HG02763 (cell line): ENCODE results near the gene GHR.
A peak's percentile ranks its signal among the peaks of the same experiment; 100 is the strongest.
"Not testable (repeated sequence)": the region's sequence is repeated elsewhere in the genome, so short reads cannot be mapped to it uniquely, and the experiment has no call there.

Experiments
- ATAC-seq: cut with Tn5 transposase; IDR thresholded peaks from one replicate; pipeline ENCODE4 v1.9.1; 2021; ENCODE audit warnings: mild to moderate bottlenecking, moderate library complexity; ENCODE audit not compliant: unreplicated experiment

The GHR gene

DNA sequence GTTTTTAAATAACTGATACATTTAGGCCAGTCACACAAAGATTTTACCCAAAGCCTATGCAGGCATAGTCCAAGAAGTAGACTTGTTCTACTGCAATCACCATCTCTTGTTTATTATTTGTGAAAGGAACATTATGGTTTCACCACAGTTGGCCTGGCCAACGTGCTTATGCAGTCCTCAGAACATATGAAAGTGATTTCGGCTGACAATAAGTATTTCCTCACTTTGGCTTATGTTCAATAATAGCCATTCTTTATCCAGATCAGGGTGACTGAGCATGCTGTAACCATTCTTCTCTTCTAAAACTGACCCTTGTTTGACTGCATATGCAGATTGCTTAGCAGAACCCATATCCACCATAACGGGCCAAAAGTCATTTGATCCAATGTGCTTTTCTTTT is 256.8 kb downstream of the GHR start:
- no peak for ATAC-seq

DNA sequence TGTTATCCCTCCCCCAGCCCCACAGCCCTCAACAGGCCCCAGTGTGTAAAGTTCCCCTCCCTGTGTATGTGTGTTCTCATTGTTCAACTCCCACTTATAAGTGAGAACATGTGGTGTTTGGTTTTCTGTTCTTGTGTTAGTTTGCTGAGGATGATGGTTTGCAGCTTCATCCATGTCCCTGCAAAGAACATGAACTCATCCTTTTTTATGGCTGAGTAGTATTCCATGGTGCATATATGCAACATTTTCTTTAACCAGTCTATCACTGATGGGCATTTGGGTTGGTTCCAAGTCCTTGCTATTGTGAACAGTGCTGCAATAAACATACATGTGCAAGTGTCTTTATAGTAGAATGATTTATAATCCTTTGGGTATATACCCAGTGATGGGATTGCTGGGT is 261.8 kb downstream of the GHR start:
- not testable (repeated sequence) for ATAC-seq

DNA sequence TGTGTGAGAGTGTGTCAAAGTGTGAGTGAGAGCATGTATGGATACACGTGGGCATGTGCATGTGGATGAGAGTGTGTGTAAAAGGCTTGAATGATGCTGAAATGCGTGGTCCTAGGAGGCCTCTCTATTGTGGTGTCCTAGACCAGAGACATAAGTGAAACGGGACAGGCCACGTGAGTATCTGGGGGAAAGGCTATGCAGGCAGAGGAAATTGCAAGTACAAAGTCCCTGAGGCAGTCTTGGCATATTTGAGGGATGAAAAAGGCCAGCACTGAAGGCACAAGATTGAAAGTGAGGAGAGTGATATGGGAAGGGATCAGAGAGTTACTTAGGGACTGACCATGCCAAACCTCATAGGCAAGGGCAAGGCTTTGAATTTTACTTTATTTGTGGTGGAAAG is 266.2 kb downstream of the GHR start:
- no peak for ATAC-seq

DNA sequence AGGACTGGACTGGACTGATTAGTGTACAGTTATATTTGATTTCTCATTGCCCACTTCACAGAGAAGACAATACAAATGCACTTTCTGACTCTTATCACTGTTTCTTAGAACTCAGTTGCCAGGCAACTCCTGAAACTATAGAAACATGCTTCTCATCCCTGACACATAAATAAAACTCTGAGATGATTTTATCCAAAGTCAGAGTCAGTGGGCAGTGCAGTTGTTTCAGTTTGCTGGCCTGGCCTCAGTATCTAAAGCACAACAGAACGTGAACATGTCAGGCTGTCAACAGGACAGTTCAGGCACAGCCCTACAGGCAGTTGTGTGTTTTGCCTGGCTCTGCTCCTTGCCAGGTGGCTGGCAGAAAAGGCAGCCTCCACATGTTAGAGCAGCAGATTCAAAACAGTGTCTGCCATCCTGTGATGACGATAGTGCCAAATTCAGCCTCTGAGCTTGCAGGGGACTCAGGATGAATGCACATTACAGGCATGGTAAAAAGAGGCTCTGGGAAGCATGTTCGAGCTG is 268.2 kb downstream of the GHR start:
- ATAC-seq: no peak

- no peak for ATAC-seq
Measured at GRCh38 chr5:42701351-42702059, 278.3 kb downstream of the GHR start.

- no peak for ATAC-seq
Measured at GRCh38 chr5:42703238-42703637, 280.0 kb downstream of the GHR start.

DNA sequence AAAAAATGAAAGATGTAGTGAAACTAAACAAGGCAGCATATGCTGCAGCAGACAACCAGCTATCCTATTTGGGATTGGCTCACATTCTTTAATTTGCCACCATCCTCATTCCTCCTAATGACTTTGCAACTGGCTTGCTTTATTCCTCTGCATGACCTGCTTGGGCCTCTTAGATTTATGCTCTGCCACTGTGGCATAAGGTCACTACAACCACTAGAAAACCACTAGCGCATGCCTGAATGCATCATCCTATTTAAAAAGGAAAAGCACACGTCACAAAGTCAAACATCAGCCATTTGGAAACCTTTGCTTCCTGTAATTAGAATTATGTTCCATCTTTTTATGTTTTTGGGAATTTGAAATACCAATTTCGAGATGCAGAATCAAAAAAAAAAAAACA is 292.5 kb downstream of the GHR start:
- ATAC-seq: no peak

DNA sequence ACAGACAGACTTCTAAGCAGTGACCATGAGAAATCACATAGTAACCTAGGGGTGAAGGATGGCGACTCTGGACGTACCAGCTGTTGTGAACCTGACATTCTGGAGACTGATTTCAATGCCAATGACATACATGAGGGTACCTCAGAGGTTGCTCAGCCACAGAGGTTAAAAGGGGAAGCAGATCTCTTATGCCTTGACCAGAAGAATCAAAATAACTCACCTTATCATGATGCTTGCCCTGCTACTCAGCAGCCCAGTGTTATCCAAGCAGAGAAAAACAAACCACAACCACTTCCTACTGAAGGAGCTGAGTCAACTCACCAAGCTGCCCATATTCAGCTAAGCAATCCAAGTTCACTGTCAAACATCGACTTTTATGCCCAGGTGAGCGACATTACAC is 295.4 kb downstream of the GHR start:
- ATAC-seq: peak; percentile 71

DNA sequence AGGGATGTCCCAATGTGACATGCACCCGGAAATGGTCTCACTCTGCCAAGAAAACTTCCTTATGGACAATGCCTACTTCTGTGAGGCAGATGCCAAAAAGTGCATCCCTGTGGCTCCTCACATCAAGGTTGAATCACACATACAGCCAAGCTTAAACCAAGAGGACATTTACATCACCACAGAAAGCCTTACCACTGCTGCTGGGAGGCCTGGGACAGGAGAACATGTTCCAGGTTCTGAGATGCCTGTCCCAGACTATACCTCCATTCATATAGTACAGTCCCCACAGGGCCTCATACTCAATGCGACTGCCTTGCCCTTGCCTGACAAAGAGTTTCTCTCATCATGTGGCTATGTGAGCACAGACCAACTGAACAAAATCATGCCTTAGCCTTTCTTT is 295.8 kb downstream of the GHR start:
- peak; percentile 14 for ATAC-seq

DNA sequence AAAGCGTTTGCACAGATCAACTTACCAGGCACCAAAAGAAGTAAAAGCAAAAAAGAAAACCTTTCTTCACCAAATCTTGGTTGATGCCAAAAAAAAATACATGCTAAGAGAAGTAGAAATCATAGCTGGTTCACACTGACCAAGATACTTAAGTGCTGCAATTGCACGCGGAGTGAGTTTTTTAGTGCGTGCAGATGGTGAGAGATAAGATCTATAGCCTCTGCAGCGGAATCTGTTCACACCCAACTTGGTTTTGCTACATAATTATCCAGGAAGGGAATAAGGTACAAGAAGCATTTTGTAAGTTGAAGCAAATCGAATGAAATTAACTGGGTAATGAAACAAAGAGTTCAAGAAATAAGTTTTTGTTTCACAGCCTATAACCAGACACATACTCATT is 297.0 kb downstream of the GHR start:
- no peak for ATAC-seq

GRCh38 chr5:42721484-42721883 is 298.2 kb downstream of the GHR start:
- ATAC-seq: no peak

DNA sequence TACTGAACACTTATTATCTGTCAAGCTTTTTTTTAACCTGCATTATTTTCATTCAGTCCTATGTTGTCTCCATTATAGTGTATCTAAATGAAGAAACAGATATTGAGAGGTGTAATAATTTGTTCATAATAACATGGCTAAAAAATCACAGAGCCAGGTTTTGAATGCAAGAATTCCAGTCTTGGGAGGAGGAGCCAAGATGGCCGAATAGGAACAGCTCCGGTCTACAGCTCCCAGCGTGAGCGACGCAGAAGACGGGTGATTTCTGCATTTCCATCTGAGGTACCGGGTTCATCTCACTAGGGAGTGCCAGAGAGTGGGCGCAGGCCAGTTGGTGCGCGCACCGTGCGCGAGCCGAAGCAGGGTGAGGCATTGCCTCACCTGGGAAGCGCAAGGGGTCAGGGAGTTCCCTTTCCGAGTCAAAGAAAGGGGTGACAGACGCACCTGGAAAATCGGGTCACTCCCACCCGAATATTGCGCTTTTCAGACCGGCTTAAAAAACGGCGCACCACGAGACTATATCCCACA is 311.4 kb downstream of the GHR start:
- ATAC-seq: not testable (repeated sequence)

DNA sequence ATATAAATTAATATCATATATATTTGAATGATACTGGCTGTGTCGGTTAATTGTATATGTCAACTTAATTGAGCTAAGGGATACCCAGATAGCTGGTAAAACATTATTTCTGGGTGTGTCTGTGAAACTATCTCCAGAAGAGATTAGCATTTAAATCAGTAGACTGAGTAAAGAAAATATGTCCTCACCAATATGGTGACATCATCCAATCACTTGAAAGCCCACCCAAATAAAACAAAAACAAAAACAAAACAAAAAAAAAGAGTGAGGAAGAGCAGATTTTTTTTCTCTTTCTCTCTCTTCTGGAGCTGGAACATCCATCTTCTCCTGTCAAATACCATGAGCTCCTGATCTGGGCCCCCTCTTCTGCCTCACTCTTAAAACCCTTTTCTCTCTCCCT is 317.7 kb downstream of the GHR start:
- ATAC-seq: no peak

GRCh38 chr5:42745426-42745825 is 322.2 kb downstream of the GHR start:
- ATAC-seq: no peak

GRCh38 chr5:42745856-42746255 is 322.6 kb downstream of the GHR start:
- no peak for ATAC-seq

DNA sequence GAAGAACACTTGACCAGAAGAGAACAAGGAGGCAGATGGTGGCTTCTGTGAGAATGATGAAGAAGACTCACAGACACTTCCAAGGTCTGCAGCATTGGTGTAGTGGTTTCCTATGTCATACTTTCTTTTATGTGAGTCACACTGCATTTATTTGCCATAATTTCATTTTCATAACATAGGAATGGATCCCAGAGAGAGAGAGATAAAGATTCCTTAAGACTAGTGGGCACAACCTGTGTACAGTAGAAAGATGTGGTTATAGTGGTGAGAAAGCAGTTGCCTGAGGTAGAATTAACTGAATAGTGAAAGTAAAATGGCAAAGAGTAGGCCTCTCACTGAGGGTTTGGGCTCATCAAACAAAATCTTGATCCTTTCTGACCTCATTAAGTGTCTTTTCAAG is 325.8 kb downstream of the GHR start:
- no peak for ATAC-seq

DNA sequence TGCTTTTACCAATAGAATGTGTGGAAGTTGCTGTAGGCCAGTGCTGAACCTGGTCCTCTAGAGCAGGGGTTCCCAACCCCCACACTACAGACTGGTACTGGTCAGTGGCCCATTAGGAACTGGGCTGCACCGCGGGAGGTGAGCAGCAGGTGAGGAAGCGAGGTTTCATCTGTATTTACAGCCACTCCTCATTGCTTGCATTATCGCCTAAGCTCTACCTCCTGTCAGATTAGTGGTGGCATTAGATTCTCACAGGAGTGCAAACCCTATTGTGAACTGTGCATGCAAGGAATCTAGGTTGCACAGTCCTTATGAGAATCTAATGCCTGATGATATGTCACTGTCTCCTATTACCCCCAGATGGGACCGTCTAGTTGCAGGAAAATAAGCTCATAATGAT is 327.3 kb downstream of the GHR start:
- no peak for ATAC-seq

DNA sequence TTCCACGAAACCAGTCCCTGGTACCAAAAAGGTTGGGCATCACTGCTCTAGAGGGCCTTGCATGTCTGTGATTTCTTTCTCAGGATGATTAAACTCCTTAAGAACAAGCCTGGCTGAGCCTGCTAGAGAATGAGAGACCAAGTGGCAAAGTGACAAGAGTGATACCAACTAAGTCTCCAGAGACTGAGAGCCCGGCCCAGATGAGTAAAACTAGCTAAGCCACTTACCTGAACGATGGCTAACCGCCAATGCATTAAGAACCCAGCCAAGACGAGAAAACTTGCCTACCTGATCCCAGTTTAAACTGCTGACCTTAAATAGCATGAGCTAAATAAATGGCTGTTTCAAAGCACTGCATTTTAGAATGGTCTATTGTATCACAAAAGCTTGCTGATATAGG is 327.8 kb downstream of the GHR start:
- no peak for ATAC-seq

GRCh38 chr5:42753099-42753498 is 329.9 kb downstream of the GHR start:
- ATAC-seq: no peak

DNA sequence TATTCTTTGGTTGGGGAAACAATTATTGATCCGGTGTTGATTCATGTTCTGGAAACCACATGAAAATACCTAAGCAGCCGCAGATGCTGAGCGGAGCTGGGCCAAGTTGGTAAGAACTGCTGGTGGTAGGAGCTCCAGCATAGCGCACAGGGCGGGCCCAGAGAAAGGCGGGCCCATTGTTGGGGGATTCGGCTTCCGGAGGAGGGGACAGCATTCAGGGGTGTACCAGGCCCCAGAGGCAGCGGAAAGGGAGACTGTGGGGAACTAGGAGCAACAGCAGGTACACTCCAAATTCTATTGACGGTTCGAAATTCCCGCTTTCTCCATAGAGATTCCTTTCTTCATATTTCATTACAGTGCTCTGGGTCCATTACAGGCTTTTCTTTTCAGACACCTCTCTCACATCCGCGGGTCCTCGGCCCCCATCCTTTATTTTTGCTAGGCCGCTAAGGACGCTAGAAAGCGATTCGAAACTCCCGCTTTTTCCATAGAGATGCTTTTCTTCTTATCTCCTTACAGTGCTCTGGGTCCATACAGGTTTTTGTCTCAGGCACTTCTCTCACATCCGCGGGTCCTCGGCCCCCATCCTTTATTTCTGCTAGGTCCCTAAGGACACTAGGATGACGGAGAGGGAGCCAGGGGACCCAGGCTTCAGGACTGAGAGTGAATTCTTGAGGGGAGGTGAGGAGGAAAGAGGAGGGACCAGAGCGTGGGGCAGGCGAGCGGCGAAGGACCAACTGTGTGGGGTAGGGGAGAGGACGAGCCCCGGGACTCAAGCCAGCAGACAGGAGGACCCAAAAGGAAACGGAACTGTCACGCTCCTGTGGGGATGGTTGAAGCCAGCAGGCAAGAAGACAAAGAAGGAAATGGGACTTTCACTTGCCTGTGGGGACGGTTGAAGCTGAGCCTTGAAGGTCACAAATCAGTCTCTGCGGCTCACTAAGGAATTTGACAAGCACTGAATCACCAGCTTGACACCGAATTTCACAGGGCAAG is 333.7 kb downstream of the GHR start, which contains the start of gene CCDC152:
Gene CCDC152 (plus strand): TSS at position 213 of the 996 bp plus-strand sequence. CDS start 2,304 bp downstream, outside the sequence.
- no peak for ATAC-seq

GRCh38 chr5:42759456-42759855 is 336.2 kb downstream of the GHR start:
- ATAC-seq: no peak
